OCI-LY3 (cell line): ENCODE data around the gene TCIRG1.

ENCODE experiments used
- H2AFZ ChIP-seq: fragments of 200-600, 300-600 bp; shearing (Covaris generic); 2 replicates; pipeline ENCODE4 v1.6.0; 2014; ENCODE audit warnings: antibody characterized with exemption, low read depth, low read length
- H3K27ac ChIP-seq: fragments of 200-600, 300-600 bp; sonication (generic); 2 replicates; pipeline ENCODE4 v1.5.1; 2014; ENCODE audit warnings: mild to moderate bottlenecking, low read length, moderate library complexity, mixed read lengths
- H3K27me3 ChIP-seq: fragments of 200-600, 300-600 bp; sonication (generic); 2 replicates; pipeline ENCODE4 v1.6.1; 2014; ENCODE audit warnings: low read depth, low read length, mixed read lengths
- H3K36me3 ChIP-seq: fragments of 200-600, 300-600 bp; sonication (generic); replicated peaks from 2 replicates; pipeline ENCODE3; 2014; ENCODE audit warnings: low read depth, low read length, mixed read lengths
- H3K4me1 ChIP-seq: fragments of 300-600, 200-600 bp; sonication (generic); 2 replicates; pipeline ENCODE4 v1.6.1; 2014; ENCODE audit warnings: low read length, mixed read lengths
- H3K4me2 ChIP-seq: fragments of 200-600, 300-600 bp; sonication (generic); 2 replicates; pipeline ENCODE4 v1.6.1; 2014; ENCODE audit warnings: low read length, mixed read lengths
- H3K4me3 ChIP-seq: fragments of 300-600, 200-600 bp; sonication (generic); 2 replicates; pipeline ENCODE4 v1.5.1; 2014; ENCODE audit warnings: antibody characterized with exemption, mild to moderate bottlenecking, low read length, moderate library complexity
- H3K79me2 ChIP-seq: fragments of 300-600, 200-600 bp; shearing (Covaris generic); 2 replicates; pipeline ENCODE4 v1.6.1; 2014; ENCODE audit warnings: mild to moderate bottlenecking, low read length, mixed read lengths
- H3K9ac ChIP-seq: fragments of 300-600, 200-600 bp; shearing (Covaris generic); 2 replicates; pipeline ENCODE4 v1.6.0; 2014; ENCODE audit warnings: mild to moderate bottlenecking, low read length, moderate library complexity
- H3K9me3 ChIP-seq: fragments of 200-600, 300-600 bp; shearing (Covaris generic); 2 replicates; pipeline ENCODE4 v1.6.1; 2014; ENCODE audit warnings: low read length, mixed read lengths; ENCODE audit not compliant: insufficient read depth
- H4K20me1 ChIP-seq: fragments of 200-600, 300-600 bp; sonication (generic); 2 replicates; pipeline ENCODE4 v1.6.1; 2016; ENCODE audit warnings: low read length, mixed read lengths; ENCODE audit not compliant: insufficient read depth
- CTCF ChIP-seq: fragments of 200-600, 300-600 bp; sonication (generic); IDR thresholded peaks from 2 replicates; pipeline ENCODE4 v1.5.1; 2014; ENCODE audit warnings: antibody characterized with exemption, low read length, low read depth
- EZH2phosphoT487 ChIP-seq: fragments of 200-600 bp; shearing (Covaris generic); IDR thresholded peaks from 2 replicates; pipeline ENCODE4 v1.6.1; 2018; ENCODE audit warnings: antibody characterized with exemption, mixed run types, low read depth

Gene TCIRG1

GRCh38 chr11:68044145-68044813, 5.5 kb downstream of the TCIRG1 start:
- peaks cover 38% of the 10 kb centered on the region for H3K79me2 ChIP-seq
- no peak overlapping the region for H3K27ac ChIP-seq
- no peak overlapping the region for H2AFZ ChIP-seq
- peaks cover 13% of the 10 kb centered on the region for H3K4me1 ChIP-seq
- no peaks in the 10 kb centered on the region for H3K27me3 ChIP-seq
- TF ChIP-seq EZH2phosphoT487: no peak
- TF ChIP-seq CTCF: no peak
- H3K4me3 ChIP-seq: no peak overlapping the region
- no peak overlapping the region for H3K9ac ChIP-seq
- no peaks in the 10 kb centered on the region for H3K9me3 ChIP-seq
- H3K36me3 ChIP-seq: peaks cover 53% of the 10 kb centered on the region
- no peak overlapping the region for H3K4me2 ChIP-seq
- no peaks in the 10 kb centered on the region; the same call in 1 of the 2 replicates for H4K20me1 ChIP-seq

GRCh38 chr11:68044898-68045351, 6.1 kb downstream of the TCIRG1 start:
- Histone ChIP-seq H3K79me2 (peaks cover 32% of the 10 kb centered on the region), H3K9ac (no peak overlapping the region), H4K20me1 (no peaks in the 10 kb centered on the region; the same call in 1 of the 2 replicates), H2AFZ (no peak overlapping the region), H3K27ac (no peak overlapping the region), H3K27me3 (no peaks in the 10 kb centered on the region), H3K4me3 (no peak overlapping the region), H3K4me1 (peaks cover 10% of the 10 kb centered on the region), H3K9me3 (no peaks in the 10 kb centered on the region), H3K36me3 (peaks cover 58% of the 10 kb centered on the region), H3K4me2 (no peak overlapping the region)
- TF ChIP-seq EZH2phosphoT487 (no peak), CTCF (no peak)

GRCh38 chr11:68047437-68048290, 8.8 kb downstream of the TCIRG1 start:
- Histone ChIP-seq H3K4me2 (no peak overlapping the region), H3K4me3 (no peak overlapping the region), H2AFZ (no peak overlapping the region), H3K9ac (no peak overlapping the region), H3K9me3 (no peaks in the 10 kb centered on the region), H3K27ac (no peak overlapping the region), H3K27me3 (no peaks in the 10 kb centered on the region), H3K79me2 (peaks cover 5% of the 10 kb centered on the region; the same call in 1 of the 2 replicates), H3K4me1 (no peaks in the 10 kb centered on the region), H4K20me1 (peaks cover 2% of the 10 kb centered on the region; the same call in 1 of the 2 replicates), H3K36me3 (peaks cover 68% of the 10 kb centered on the region)
- TF ChIP-seq EZH2phosphoT487 (no peak), CTCF (no peak)
